HG03342 (cell line): Measurements from ENCODE around the gene ATG10.
A peak's percentile ranks its signal among the peaks of the same experiment; 100 is the strongest.

Experiments
- ATAC-seq: cut with Tn5 transposase; IDR thresholded peaks from one replicate; pipeline ENCODE4 v1.9.1; 2021; ENCODE audit warnings: mild to moderate bottlenecking, moderate library complexity; ENCODE audit not compliant: unreplicated experiment

ATG10 gene

DNA sequence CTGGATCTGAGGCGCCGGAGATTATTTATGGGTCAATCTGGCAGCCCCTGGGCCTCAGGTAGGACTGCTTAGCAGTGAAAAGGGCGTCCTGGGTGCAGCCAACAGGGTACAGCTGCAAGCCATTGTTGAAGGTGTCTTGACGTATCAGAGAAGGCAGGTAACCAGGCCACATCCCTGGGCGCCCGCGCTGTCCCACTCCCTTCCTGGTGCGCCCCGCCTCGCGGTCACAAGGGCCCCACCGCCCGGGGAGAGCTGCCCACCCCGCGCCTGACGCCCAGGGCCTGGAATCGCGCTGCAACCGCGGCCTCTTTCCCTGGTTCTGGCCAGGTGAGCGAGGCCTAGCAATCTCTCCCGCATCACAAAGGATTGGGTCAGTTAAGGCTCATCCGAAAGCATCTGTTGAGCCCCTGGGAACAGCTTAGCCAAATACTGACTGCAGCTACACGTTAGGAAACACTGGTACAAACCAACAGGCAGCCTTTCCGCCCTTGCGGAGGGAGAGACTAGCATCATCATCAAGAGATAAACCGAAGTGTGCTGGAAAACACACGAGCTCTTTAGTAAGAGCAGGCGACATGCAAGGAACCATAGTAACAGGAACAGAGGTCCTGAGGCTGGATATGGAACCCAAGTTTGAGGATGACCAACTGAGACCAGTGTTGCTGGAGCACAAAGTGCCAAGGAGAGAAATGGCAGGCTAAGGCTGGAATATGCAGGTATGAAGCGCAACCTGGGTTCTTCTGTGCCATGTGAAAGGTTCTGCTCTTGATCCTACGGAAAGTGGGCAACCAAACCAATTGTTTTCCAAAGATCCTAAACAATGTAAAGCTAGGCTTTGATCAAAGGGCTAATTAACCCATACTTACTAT lies 302.8 kb downstream of the ATG10 start:
- ATAC-seq: no peak

DNA sequence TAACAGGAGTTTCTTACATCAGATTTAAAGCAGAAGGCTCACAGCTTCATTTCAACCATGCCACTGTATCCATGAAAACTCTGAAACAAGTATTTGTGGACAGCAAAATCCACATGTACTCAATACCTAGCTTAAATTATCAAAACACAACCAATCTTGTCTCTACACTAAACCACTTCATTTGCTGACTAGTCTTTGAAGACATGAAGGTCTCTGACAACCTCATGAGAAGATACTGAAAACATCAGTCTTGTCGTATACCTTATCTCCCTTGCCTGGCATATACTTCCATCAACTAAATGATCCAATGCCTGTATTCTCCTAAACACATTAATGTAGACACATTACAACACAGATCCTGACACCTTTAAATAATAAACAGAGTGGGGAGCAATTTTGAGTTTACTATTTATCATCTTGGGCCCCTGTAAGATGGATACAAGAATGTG lies 303.4 kb downstream of the ATG10 start:
- ATAC-seq: no peak

DNA sequence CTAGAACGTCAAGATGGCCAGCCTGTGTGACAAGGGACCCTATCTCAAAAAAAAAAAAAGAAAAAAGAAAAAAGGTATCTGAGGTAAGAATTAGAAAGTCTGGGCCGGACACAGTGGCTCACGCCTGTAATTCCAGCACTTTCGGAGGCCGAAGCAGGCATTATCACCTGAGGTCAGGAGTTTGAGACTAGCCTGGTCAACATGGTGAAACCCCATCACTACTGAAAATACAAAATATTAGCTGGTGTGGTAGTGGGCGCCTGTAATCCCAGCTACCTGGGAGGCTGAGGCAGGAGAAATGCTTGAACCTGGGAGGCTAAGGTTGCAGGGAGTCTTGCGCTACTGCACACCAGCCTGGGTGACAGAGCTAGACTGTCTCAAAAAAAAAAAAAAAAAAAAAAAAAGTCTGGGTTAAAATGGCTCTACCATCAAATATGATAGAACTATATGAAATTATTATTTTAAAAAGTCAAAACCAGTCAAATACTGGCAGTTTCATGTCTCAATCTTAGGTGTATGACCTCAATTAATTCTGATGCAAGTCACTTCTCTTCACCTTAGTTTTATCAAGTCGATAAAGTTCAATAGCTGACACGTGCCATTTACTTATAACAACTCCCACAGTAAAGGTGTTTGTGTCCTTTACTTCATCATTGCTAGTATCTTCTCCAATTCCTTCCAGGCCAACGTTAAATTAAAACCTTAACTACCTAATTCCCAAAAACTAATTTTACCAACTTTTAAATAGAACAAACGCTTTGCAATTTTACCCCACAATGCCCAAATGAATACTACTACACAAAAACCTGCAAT lies 305.2 kb downstream of the ATG10 start:
- ATAC-seq: no peak

DNA sequence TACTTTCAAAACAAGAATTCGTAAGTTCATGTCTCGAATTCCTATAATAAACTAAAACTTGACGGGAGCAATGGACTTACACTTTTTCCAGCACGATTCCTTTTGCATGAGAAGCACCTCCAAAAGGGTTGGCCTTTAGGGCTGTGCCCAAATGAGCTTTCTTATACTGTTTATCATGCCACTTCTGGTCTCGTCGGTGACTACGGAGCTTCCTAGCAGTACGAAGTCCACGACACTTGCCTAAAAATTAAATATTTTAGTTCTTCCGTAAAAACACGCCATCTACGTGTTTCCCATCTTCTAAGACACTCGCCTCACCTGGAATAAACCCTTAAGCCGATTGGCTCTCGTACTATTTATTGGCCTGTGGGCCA lies 305.8 kb downstream of the ATG10 start:
- ATAC-seq: no peak

DNA sequence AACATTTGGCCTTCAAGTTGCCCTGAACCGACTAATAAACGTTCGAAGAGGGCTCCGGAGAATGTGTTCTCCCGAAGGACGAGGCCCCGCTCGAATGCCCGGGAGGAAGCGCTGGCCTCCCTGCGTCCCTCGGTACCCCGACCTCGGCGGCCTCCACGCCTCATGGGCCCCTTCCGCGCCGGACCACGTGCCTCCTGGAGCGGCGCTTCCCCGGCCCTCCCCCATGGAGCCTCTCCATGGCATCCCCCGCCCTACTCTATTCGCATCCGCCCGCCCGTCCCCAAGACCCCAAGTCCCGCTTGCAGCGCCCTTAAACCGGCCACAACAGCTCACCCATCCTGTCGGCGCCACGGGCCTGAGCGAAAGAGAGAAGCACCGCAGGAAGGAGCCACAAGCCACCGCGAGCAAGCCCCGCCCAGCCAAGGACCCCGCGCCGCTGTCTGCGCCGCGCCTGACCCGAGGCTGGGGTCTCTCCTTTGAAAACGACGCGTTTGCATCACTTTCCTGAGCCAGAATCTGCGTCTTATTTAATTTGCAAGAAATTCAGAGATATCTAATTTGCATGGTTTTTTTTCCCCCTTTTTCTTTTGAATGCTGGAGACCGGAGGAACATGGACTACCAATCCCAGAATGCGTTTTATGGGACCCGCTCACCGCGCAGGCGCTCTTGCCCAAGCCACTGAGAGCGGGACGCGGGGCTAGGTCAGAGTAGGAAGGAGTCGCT lies 306.3 kb downstream of the ATG10 start, which contains the start of gene RPS23:
Gene RPS23, minus strand, starts transcription at position 368 of the 724 bp plus-strand sequence. Its CDS starts 31 bp downstream, at position 337.
- ATAC-seq: peak; percentile 93

DNA sequence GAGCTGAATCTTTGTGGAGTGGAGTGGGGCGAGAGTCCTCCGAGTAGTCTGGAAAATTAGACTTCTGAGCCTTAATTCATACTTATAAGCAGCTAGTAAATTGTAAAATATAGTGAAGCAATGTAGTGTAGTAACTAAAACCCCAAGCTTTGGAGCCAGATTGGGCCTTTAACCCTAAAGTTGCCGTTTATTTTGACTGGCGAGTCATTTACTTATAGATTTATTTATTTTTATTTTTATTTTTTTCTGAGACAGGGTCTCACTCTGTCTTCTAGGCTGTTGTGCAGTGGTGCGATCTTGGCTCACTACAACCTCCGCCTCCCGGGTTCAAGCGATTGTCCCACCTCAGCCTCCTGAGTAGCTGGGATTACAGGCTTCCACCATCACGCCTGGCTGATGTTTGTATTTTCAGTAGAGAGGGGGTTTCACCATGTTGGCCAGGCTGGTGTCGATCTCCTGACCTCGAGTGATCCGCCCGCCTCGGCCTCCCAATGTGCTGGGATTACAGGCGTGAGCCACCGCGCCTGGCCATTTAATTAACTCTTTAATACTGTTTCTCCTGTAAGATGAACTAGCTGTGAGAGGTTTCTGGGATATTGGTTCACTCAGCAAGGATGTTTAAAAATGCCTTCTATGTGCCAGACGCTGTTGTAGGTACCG lies 307.0 kb downstream of the ATG10 start:
- no peak for ATAC-seq

DNA sequence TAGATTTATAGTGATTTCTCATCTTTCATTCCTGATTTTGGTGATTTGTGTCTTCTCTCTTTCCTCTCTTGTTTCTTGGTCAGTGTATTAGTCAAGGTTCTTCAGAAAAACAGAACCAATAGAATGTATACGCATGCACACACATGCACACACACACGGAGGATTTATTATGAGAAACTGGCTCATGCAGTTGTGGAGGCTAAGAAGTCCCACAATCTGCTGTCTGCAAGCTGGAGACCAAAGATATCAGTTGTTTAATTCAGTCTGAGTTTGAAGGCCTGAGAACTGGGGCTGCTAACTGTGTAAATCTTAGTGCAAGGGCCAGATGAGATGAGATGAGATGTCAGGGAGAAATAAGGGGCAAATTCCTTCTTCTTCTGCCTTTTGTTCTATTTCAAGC lies 312.1 kb downstream of the ATG10 start:
- no peak for ATAC-seq

DNA sequence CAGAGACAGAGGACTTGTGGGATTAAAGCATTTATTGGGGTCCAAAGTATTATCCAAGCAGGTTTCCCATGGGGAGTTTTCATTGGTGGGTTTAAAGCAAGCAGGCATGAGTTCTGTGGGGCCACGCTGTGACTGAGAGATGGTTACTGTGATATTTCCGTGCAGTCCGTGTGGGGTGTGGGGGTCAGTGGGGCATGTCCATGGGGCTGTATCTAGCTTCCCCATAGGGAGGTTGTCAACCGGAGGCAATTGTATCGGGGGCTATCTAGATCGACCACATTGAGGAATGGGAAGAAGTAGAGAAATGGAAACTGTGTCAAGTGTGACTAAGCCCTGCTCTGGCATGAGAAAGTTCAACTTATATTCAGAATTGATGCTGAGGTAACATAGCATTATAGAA lies 313.4 kb downstream of the ATG10 start:
- no peak for ATAC-seq

DNA sequence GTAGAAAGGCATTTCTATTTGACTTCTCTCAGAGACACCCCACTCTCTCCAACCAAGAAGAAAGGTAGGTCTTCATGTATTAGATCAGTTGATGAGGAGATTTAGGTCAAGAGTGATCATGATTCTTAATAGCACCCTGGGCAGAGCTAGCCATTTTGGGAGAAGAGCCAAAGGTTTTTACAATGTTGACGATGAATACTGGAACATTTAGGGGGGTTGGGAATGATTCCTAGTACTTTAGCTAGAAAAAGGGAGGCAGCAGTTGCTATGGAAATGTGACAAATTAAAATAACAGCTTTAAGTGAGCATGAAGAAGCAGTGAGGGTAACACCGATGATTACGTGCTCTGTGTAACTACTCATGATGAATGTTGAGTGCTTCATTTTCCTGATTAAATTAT lies 315.8 kb downstream of the ATG10 start:
- no peak for ATAC-seq

DNA sequence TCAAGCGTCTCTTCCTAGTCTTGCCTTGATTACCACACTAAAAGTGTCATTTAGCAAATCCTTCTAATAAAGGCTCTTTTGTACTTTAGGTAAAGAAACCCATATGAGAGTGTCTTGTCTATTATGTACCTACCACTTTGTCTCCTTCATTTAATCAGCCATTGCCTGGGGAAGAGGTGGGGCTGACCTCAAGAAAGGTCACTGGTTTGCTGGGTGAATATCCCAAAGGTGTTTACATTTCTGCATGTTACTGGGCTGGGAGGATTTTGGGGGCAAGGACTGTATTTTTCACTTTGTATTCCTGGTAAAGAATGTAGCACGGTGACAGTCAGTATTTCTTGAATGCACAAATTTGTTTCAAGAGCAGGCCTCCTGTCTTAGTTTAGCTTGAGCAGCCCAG lies 318.2 kb downstream of the ATG10 start:
- ATAC-seq: no peak

DNA sequence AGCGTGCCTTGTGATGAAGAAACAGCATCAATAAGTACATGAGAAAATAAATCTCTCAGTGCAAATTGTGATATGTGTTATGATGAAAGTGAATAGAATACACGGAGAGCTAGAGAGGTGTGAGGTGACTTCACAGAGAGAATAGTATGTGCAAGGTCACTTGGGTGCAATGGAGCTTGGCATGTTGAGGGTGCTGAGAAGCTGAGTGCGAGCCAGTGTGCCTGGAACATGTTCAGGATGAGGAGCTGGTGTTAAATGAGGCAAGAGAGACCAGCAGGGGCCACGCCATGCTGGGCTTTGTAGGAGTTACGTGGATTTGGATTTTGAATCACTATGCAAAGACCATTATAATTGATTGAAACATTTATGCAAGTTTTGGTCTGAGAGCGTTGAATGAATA lies 319.1 kb downstream of the ATG10 start:
- no peak for ATAC-seq

DNA sequence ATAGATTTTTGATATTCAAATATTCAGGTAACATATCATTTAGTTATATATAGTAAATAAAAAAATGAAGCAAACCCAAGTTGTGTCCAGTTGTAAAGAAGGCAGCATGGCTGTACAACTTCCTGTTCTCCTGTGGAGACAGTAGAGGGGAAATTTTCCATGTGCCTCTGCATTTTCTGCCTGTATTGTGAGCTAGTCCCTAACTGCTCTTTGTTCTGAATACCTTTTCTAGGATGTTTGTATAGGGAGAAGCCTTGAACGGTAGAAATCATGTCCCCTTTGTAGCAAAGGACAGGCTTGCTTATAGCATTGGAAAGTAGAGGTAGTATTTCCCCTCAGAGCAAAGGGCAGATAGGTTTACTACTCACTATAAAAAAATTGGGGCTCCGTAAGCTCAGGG lies 319.6 kb downstream of the ATG10 start:
- no peak for ATAC-seq

DNA sequence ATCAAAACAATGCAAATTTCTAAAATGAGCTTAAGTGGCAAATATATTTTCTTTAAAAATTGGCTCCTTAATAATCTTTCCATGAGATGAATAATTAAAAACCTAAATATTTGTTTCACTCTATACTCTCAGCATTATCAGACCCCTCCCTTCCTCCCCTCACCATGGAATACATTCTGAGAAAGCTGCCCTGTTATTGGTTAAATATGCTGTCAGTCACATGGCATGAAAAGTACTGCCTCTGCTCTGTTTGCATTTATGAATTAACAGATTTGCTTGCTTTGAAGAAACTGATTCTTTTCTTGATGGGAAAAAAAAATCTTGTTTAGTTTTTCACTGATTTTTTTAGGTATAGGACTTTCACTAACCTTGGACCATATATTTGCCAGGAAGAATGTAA lies 323.3 kb downstream of the ATG10 start:
- ATAC-seq: no peak

DNA sequence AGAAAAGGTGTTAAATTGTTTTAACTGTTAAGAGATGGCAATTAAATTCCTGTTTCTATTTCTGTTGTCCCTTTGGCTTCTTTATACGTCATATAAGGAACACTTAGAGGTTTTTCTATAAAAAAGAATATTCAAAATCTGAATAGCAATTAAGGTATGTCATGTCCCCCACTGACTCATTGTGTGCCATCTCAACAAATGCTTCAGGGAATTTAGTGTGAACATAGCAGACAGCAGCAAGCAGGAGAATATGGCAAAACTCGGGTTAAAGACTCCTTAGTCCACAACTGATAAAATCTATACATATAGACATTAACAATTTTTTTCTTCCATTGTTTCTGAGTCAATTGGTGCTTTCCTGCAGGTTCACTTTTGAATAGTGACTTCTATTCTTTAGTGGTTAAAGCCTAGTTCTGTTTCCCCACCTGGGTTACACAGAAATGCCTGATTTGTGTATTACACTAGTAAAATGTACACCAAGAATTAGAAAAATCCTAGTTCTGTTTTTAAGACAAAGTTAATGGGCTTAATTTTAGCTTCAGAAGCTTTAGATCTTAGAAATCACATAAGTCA lies 324.2 kb downstream of the ATG10 start:
- no peak for ATAC-seq

DNA sequence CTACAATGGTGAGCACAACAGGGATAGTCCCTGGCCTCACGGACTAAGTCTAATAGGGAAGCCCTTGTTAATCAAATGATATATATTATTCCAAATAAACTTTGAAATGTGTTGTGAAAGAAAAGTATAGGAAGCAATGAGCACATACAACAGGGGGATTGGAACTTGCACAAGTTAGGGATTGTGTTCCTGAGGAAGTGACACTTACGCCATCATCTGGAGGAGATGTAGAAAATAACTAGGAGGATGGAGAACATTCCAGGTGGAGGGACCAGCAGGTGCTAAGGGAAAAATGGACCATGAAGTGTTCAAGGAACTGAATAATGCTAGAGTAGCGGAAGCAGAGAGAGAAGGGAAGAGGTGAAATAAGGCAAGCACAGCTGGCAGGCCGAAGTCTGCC lies 325.1 kb downstream of the ATG10 start:
- ATAC-seq: no peak

DNA sequence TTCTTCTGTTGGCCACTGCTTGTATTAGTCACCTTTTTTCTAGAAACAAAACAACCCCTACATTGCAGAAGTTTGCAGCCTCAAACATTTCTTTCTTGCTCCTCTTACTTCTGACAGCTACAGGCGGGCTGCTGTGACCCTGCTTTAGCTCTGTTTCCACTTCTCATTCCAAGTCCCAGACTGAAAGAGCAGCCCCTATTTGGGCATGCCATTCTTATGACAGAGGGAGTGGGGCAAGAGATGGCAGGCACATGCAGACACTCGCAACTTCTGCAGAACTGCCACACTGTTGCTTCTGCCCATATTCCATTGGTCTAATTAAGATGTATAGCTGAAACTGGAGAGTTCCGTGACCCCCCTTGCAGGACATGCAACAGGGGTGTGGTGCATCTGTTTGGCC lies 325.9 kb downstream of the ATG10 start:
- no peak for ATAC-seq

DNA sequence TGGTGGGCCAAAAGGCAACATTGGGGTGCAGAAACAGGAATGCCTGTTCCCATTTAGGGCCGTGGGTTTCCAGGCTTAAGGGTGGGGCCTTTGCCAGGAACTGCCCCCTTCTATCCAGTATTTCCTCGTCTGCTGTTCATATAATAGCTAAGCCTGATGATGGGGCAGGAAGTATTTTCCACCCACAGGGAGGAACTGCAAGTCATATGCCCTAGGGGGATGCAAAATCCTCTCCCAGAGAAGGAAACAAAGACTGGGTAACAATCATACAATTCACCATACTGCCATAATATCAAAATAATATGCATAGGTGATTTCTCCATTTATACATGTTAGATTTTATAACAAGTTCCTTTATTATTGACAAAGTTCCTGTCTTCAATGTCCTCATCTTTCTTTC lies 326.8 kb downstream of the ATG10 start:
- ATAC-seq: no peak

DNA sequence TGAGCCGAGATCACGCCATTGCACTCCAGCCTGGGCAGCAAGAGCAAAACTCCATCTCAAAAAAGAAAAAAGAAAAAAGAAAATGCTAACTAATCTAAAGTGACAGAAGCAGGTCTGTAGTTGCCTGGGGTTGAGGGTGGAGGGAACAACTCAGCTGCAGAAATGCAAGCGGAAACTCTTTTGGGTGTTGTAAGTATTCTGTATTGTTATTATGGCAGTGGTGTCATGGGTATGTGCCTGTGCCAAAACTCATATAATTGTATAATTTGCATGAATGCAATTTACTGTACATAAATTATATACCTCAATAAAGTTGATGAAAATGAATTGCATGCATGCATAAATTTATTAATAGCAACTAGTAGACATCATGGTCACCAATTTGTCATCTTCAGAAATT lies 329.4 kb downstream of the ATG10 start:
- ATAC-seq: no peak
